ENCODE results near the gene C1QTNF12. TPM values are rescaled to one million over a fixed set of nuclear protein-coding genes. Genes with fewer than 3 reads are reported as not detected.

C1QTNF12 gene
- total RNA-seq, 2 experiments from 2014 or later, result 1.8 to 6.1 TPM

DNA sequence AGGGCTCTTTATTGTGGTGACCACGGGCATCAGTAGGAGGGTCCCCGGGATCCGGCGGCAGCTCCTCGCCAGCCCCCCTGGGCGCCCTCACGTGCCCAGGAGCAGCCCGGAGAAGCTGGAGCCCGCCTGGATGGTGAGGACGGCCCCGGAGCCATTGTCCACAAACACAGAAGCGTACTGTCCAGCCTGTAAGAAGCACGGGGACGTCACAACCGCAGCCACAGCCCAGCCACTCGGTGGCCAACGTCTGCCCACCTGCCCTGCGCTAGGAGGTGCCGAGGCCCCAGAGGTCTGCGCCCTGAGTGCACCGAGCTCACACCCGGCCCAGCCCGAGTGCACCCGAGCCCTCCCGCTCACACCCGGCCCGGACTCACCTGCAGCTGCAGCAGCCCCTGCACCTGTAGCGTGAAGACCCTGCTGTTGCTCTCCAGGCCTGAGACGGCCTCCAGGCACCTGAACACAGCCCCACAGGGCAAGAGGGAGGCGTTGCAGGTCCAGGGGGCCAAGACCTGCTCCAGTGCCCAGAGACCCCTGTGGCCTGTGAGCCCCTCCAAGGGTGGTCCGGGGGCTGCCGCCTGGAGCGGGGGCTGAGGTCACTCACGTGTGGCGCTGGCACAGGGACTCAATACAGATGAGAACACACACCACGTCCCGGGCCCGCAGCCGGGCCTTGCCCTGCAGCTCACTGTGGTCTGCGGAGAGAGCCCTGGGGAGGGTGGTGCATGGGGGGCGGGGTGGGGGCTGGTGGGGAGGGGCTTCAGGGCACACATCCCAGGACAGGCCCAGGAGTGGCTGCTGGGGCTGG lies 3.9 kb downstream of the C1QTNF12 start:
- no peaks in the 10 kb centered on the region for H3K36me3 ChIP-seq (ENCODE audit: insufficient read depth, low read length)
- no peak overlapping the region for H2AFZ ChIP-seq (ENCODE audit: low read length)
- ChIA-PET CTCF (ENCODE audit: unreplicated experiment) (no interaction called here), POLR2A (no interaction called here)
- H3K4me1 ChIP-seq (ENCODE audit: insufficient read depth, low read length, poor library complexity, severe bottlenecking), result no peaks in the 10 kb centered on the region
- intact Hi-C loops (cut with micrococcal nuclease; ENCODE audit: unreplicated experiment), result no loop called here
- no peak overlapping the region for H3K4me3 ChIP-seq (ENCODE audit: low read depth, low read length, poor library complexity, severe bottlenecking)
- no peaks in the 10 kb centered on the region for H3K9me3 ChIP-seq (ENCODE audit: low read length)
- H3K79me2 ChIP-seq (ENCODE audit: insufficient read depth, low read depth, low read length), result no peaks in the 10 kb centered on the region
- BruUV-seq (replicated peaks), result no TSS peak
- H4K20me1 ChIP-seq (ENCODE audit: insufficient read depth, low read length), result no peaks in the 10 kb centered on the region
- no peak for DNase-seq (ENCODE audit: low spot score)
- H3K4me2 ChIP-seq (ENCODE audit: low read length), result no peak overlapping the region
- no peak for TF ChIP-seq EZH2phosphoT487 (IDR thresholded peaks at IDR 0.05; ENCODE audit: borderline replicate concordance, low read depth, low read length)
- TF ChIP-seq, protein P1, sequence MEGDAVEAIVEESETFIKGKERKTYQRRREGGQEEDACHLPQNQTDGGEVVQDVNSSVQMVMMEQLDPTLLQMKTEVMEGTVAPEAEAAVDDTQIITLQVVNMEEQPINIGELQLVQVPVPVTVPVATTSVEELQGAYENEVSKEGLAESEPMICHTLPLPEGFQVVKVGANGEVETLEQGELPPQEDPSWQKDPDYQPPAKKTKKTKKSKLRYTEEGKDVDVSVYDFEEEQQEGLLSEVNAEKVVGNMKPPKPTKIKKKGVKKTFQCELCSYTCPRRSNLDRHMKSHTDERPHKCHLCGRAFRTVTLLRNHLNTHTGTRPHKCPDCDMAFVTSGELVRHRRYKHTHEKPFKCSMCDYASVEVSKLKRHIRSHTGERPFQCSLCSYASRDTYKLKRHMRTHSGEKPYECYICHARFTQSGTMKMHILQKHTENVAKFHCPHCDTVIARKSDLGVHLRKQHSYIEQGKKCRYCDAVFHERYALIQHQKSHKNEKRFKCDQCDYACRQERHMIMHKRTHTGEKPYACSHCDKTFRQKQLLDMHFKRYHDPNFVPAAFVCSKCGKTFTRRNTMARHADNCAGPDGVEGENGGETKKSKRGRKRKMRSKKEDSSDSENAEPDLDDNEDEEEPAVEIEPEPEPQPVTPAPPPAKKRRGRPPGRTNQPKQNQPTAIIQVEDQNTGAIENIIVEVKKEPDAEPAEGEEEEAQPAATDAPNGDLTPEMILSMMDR (conservative IDR thresholded peaks at IDR 0.05; ENCODE audit: low read length), result no peak
- H3K9me2 ChIP-seq (ENCODE audit: insufficient read depth, low read length), result no peaks in the 10 kb centered on the region
- no peak overlapping the region for H3K27ac ChIP-seq (ENCODE audit: low read depth, low read length, poor library complexity, severe bottlenecking)

DNA sequence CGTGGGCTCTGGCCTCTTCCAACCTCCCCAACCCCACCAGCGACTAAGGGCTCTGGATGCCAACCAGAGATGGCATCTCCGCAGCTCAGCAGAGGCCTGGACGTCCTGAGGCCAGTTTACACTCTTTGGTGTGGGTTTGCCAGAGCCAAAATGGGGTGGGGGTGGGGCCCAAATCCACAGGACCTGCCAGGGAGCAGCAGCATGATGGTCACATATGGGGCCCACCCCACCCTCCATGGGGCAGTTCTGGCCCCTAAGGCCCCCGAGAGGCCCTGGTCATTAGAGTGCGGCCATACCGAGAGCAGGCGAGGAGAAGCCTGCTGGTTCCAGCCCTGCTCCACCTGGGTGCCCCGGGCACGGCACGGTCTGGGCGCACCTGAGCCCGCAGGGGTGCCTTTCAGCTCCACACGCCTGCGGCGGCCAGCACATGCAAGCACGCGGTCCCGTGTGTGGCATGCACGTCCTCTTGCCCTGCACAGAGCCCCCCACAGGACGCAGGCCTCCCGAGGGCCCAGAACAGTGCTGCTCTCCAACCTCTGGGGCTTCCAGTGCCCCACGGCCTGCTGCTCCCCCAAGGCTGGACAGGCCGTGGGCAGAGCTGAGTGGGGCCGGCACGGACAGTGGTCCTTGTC lies 4.8 kb downstream of the C1QTNF12 start:
- Histone ChIP-seq H3K36me3 (ENCODE audit: insufficient read depth, low read length) (no peaks in the 10 kb centered on the region), H3K4me3 (ENCODE audit: low read depth, low read length, poor library complexity, severe bottlenecking) (no peak overlapping the region), H3K4me1 (ENCODE audit: insufficient read depth, low read length, poor library complexity, severe bottlenecking) (no peaks in the 10 kb centered on the region), H4K20me1 (ENCODE audit: insufficient read depth, low read length) (no peaks in the 10 kb centered on the region), H3K79me2 (ENCODE audit: insufficient read depth, low read depth, low read length) (no peaks in the 10 kb centered on the region), H2AFZ (ENCODE audit: low read length) (no peak overlapping the region), H3K9me3 (ENCODE audit: low read length) (no peaks in the 10 kb centered on the region), H3K9me2 (ENCODE audit: insufficient read depth, low read length) (no peaks in the 10 kb centered on the region), H3K27ac (ENCODE audit: low read depth, low read length, poor library complexity, severe bottlenecking) (no peak overlapping the region), H3K4me2 (ENCODE audit: low read length) (no peak overlapping the region)
- ChIA-PET CTCF (ENCODE audit: unreplicated experiment) (no interaction called here), POLR2A (no interaction called here)
- BruUV-seq (replicated peaks), result no TSS peak
- intact Hi-C loops (cut with micrococcal nuclease; ENCODE audit: unreplicated experiment), result no loop called here
- TF ChIP-seq EZH2phosphoT487 (IDR thresholded peaks at IDR 0.05; ENCODE audit: borderline replicate concordance, low read depth, low read length), result no peak
- TF ChIP-seq, protein P1 (conservative IDR thresholded peaks at IDR 0.05; ENCODE audit: low read length), result no peak
- no peak for DNase-seq (ENCODE audit: low spot score)

All from OCI-LY7 (cell line).